GM13977 (cell line): ENCODE measurements around the gene CTNNBL1.

ENCODE experiments used
- DNase-seq: peaks from one replicate; pipeline ENCODE4 v3.0.0; 2012; ENCODE audit warnings: low spot score
- in situ Hi-C: fragments of 300-500 bp; cut with MboI; formaldehyde crosslinking; loops from one replicate; pipeline ENCODE4 v1.12.0; 2022; ENCODE audit warnings: low sequenced_read_pairs, low pct_unique_long_range_greater_than_20kb, mixed read lengths, inconsistent platforms; ENCODE audit not compliant: unreplicated experiment
- TF ChIP-seq, protein P1 (sequence below): IDR thresholded peaks from 2 replicates; pipeline ENCODE4 v1.5.1; 2012; ENCODE audit warnings: mild to moderate bottlenecking, control low read depth; ENCODE audit not compliant: insufficient read depth; ENCODE audit errors: extremely low read depth, missing control alignments

CTNNBL1 gene

GRCh38 chr20:37896932-37897548 lies 203.2 kb downstream of the CTNNBL1 start:
- no peak for DNase-seq
- TF ChIP-seq, protein P1, sequence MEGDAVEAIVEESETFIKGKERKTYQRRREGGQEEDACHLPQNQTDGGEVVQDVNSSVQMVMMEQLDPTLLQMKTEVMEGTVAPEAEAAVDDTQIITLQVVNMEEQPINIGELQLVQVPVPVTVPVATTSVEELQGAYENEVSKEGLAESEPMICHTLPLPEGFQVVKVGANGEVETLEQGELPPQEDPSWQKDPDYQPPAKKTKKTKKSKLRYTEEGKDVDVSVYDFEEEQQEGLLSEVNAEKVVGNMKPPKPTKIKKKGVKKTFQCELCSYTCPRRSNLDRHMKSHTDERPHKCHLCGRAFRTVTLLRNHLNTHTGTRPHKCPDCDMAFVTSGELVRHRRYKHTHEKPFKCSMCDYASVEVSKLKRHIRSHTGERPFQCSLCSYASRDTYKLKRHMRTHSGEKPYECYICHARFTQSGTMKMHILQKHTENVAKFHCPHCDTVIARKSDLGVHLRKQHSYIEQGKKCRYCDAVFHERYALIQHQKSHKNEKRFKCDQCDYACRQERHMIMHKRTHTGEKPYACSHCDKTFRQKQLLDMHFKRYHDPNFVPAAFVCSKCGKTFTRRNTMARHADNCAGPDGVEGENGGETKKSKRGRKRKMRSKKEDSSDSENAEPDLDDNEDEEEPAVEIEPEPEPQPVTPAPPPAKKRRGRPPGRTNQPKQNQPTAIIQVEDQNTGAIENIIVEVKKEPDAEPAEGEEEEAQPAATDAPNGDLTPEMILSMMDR: peak; percentile 36

DNA sequence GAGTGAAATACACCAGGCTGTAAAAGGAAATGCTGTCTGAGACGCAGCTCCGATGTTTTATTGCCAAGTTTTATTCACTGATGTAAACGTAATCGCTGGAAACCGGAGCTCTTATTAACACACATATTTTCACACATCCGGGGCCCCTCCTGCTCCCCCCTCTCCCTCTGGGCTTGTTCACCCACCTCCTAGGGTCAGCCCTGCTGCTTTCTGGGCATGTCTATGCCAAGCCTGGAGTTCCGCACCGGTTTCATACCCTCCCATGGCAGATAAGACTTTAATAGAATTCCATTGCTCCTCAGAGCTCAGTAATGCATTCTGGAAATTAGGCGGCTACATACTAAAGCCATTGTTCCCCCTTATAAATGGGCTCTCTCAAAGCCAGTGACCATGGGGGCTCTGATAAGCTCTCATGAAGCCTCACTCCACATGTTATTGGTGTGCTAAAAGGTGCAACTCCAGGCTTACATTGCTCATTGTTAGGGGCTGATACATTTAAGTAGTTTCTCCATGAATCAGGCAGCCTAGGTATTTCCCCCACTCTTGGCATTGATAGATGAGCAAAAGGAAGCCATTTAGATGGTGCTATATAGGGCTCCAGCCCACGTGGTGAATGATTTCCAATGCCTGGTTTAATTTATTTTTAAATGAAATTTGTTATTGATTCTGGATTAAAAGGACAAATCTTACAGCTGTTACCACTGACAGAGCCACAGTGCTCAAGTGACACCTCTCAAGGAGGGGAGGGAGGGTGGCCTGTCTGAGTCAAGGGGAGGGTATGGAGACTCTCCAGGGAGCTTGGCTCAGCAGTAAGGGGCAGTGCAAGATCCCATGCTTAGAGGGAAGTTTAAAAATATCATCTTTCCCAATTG lies 204.6 kb downstream of the CTNNBL1 start:
- in situ Hi-C loops: no loop called here
- TF ChIP-seq, protein P1: no peak
- no peak for DNase-seq

More at GRCh38 chr20:37896932-37897548, 203.2 kb downstream of the CTNNBL1 start:
- in situ Hi-C loops: no loop called here

DNA sequence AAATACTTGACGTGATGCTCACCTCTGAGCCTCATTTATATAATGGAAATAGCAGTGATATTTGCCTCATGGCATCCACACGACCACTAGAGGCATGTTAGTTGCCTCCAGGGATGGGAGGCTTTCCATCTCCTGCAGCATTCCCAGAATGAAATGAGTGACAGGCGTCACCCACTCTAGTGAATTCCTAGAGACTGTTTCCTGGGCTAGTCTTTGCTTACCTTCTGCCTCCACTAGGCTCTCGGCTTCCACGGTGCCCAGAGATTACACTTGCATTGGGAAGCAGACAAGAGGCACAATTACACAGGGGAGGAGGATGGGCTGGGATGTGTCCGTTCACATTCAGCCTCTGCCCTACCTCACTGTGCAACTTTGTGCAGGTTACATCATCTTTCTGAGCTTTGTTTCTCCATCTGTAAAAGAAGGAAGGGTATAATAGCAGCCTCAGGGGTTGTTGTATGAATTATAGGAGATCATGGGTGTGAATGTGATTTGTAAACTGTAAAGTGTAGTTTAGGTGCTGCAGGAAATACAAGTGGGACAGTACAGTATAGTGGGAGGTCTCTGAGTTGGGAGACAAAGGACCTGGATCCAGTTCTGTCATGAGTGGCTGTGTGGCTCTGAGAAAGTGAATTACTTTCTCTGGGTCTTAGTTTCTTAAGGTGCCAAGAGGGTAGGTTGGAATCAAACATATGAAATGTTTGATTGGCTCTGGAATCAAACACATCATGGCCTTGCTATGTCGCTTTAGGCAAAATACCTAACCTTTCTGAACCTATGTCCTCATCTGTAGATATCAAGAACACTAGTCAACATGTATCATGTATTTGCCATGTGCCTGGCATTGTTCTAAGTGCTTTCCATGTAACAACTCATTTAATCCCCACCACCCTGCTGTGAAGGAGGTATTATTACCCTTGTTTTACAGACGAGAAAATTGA lies 205.5 kb downstream of the CTNNBL1 start:
- TF ChIP-seq, protein P1: no peak
- in situ Hi-C loops: no loop called here
- DNase-seq: no peak

DNA sequence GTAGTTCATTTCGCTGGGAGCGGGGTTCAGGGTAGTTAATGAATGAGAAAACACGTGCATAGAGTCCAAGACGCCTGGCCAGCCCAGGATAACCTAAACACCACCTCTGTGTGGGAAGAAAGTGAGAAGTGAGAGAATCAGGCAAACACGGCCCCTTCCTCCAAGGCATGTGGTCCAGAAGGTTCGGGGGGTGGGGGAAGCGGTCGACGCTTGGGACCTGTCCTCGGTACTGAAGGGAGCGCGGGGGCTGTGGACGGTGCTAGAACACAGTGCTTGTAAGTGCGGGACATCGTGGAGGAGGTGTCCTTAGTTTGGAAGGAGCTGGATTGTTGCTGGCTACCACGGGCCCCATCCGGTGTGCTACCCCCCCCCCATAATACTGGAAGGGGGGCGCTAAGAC lies 207.4 kb downstream of the CTNNBL1 start:
- in situ Hi-C loops: no loop called here
- DNase-seq: no peak
- TF ChIP-seq, protein P1: no peak

GRCh38 chr20:37901654-37902503 lies 208.0 kb downstream of the CTNNBL1 start:
- DNase-seq: peak; percentile 92
- TF ChIP-seq, protein P1: peak; percentile 73
- in situ Hi-C loops: no loop called here
